HG02642 (cell line): ENCODE results near the gene FASN.

Experiments used
- ATAC-seq: cut with Tn5 transposase; IDR thresholded peaks from one replicate; pipeline ENCODE4 v1.9.1; 2021; ENCODE audit warnings: mild to moderate bottlenecking; ENCODE audit not compliant: unreplicated experiment, poor library complexity

FASN gene

GRCh38 chr17:82118168-82118814, 20.3 kb upstream of the FASN start:
- ATAC-seq: no peak

GRCh38 chr17:82117139-82118090, 19.4 kb upstream of the FASN start:
- no peak for ATAC-seq

- no peak for ATAC-seq
Measured at GRCh38 chr17:82116246-82116645, 18.2 kb upstream of the FASN start.

- ATAC-seq: no peak
Measured at GRCh38 chr17:82114872-82115271, 16.8 kb upstream of the FASN start.

GRCh38 chr17:82114447-82114846, 16.4 kb upstream of the FASN start:
- no peak for ATAC-seq

- ATAC-seq: no peak
Measured at GRCh38 chr17:82113941-82114340, 15.9 kb upstream of the FASN start.

GRCh38 chr17:82113422-82113821, 15.4 kb upstream of the FASN start:
- ATAC-seq: no peak

GRCh38 chr17:82112914-82113311, 14.9 kb upstream of the FASN start:
- no peak for ATAC-seq

- ATAC-seq: no peak
Measured at GRCh38 chr17:82112181-82112913, 14.3 kb upstream of the FASN start.

- no peak for ATAC-seq
Measured at GRCh38 chr17:82110298-82110697, 12.3 kb upstream of the FASN start.

GRCh38 chr17:82108961-82109475, 11.0 kb upstream of the FASN start:
- ATAC-seq: no peak

GRCh38 chr17:82108496-82108945, 10.5 kb upstream of the FASN start:
- ATAC-seq: no peak

GRCh38 chr17:82108038-82108437, 10.0 kb upstream of the FASN start:
- ATAC-seq: no peak

GRCh38 chr17:82107341-82107860, 9.4 kb upstream of the FASN start:
- ATAC-seq: no peak

- peak; percentile 15 for ATAC-seq
Measured at GRCh38 chr17:82106688-82107305, 8.8 kb upstream of the FASN start.

GRCh38 chr17:82105882-82106687, 8.0 kb upstream of the FASN start:
- ATAC-seq: peak; percentile 80

- ATAC-seq: no peak
Measured at GRCh38 chr17:82105417-82105881, 7.4 kb upstream of the FASN start.

- ATAC-seq: no peak
Measured at GRCh38 chr17:82104797-82105416, 6.9 kb upstream of the FASN start.
